Vagina (tissue), 2 donors: ENCODE results near the gene FEM1B. TPM values are rescaled to one million over a fixed set of nuclear protein-coding genes. Genes with fewer than 3 reads are reported as not detected.
A peak's percentile ranks its signal among the peaks of the same experiment; 100 is the strongest.

Experiments
- DNase-seq, 2 donors: peaks; one replicate each; pipeline ENCODE4 v3.0.0-alpha.2; 2017; ENCODE audit errors: extremely low spot score in 2 of 2
- H3K27ac ChIP-seq: fragments of 200-600 bp; sonication (generic); one replicate; pipeline ENCODE4 v1.5.1; 2019
- H3K27me3 ChIP-seq: fragments of 200-600 bp; sonication (generic); one replicate; pipeline ENCODE4 v1.5.1; 2019
- H3K36me3 ChIP-seq, 2 donors: fragments of 200-600 bp; sonication (generic); one replicate each; pipeline ENCODE4 v1.5.1; 2017 to 2019
- H3K4me1 ChIP-seq: fragments of 200-600 bp; sonication (generic); one replicate; pipeline ENCODE4 v1.5.1; 2019
- H3K4me3 ChIP-seq, 2 donors: fragments of 200-600 bp; sonication (generic); 1 replicate in 1 of 2; 2 replicates in 1 of 2; pipeline ENCODE4 v1.5.1; 2016 to 2019
- H3K9me3 ChIP-seq: fragments of 200-600 bp; sonication (generic); one replicate; pipeline ENCODE4 v1.5.1; 2019
- POLR2A ChIP-seq, 2 donors: fragments of 450-650 bp; IDR thresholded peaks; one replicate each; pipeline ENCODE4 v1.6.1; 2017; ENCODE audit warnings: antibody characterized with exemption in 2 of 2, mild to moderate bottlenecking in 2 of 2, moderate library complexity in 2 of 2
- POLR2AphosphoS5 ChIP-seq, 2 donors: sonication (generic); formaldehyde crosslinking; IDR thresholded peaks; one replicate each; pipeline ENCODE4 v1.9.0; 2017; ENCODE audit warnings: antibody characterized with exemption in 2 of 2, mild to moderate bottlenecking in 2 of 2, low read depth in 1 of 2; ENCODE audit not compliant: insufficient read depth in 1 of 2
- intact Hi-C: fragments of 100-400 bp; cut with DNase I; formaldehyde crosslinking; loops from one replicate; pipeline ENCODE4 v1.15.1; 2023
- total RNA-seq: library from RNA; depleted of rRNA; stranded (reverse); fragments of >200 nt; gene quantifications from one replicate; pipeline ENCODE4 v1.2.3, GENCODE V29; 2016
- TF ChIP-seq, protein P1 (sequence below), 3 experiments: fragments of 450-650 bp in 2 of 3; fragments of 200-600 bp in 1 of 3; sonication (generic) in 1 of 3; IDR thresholded peaks; one replicate each; pipeline ENCODE4 v1.5.1; 2017 to 2019; ENCODE audit warnings: antibody characterized with exemption in 3 of 3, mild to moderate bottlenecking in 2 of 3, moderate library complexity in 2 of 3

Gene FEM1B
- total RNA-seq, 1 donor from 2014 or later = 38.3 TPM

DNA sequence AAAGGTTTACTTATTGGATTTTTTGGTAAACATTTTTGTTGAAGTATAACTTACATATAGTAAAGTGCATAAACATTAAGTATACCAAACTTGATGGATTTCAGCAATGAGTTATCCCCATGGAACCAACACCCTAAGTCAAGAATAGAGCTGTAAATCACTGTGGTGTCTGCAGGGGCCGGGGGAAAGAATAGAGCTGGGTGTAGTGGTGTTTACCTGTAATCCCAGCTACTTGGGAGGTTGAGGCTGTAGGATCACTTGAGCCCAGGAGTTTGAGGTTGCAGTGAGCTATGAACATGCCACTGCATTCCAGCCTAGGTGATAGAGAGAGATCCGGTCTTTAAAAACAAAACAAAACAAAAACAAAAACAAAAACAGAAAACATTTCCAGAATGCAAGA lies 13.3 kb upstream of the FEM1B start:
- Histone ChIP-seq H3K27ac (no peak overlapping the region), H3K4me3 (no peak overlapping the region), H3K36me3 (no peaks in the 10 kb centered on the region), H3K27me3 (no peaks in the 10 kb centered on the region), H3K9me3 (no peaks in the 10 kb centered on the region), H3K4me1 (no peaks in the 10 kb centered on the region)
- no peak for DNase-seq
- TF ChIP-seq POLR2A (IDR thresholded peaks at IDR 0.05) (no peak), POLR2AphosphoS5 (IDR thresholded peaks at IDR 0.05; ENCODE audit: insufficient read depth in 1 of 2, low read depth in 1 of 2) (no peak)
- TF ChIP-seq, protein P1, sequence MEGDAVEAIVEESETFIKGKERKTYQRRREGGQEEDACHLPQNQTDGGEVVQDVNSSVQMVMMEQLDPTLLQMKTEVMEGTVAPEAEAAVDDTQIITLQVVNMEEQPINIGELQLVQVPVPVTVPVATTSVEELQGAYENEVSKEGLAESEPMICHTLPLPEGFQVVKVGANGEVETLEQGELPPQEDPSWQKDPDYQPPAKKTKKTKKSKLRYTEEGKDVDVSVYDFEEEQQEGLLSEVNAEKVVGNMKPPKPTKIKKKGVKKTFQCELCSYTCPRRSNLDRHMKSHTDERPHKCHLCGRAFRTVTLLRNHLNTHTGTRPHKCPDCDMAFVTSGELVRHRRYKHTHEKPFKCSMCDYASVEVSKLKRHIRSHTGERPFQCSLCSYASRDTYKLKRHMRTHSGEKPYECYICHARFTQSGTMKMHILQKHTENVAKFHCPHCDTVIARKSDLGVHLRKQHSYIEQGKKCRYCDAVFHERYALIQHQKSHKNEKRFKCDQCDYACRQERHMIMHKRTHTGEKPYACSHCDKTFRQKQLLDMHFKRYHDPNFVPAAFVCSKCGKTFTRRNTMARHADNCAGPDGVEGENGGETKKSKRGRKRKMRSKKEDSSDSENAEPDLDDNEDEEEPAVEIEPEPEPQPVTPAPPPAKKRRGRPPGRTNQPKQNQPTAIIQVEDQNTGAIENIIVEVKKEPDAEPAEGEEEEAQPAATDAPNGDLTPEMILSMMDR (IDR thresholded peaks at IDR 0.05) = no peak
- intact Hi-C loops = no loop called here

DNA sequence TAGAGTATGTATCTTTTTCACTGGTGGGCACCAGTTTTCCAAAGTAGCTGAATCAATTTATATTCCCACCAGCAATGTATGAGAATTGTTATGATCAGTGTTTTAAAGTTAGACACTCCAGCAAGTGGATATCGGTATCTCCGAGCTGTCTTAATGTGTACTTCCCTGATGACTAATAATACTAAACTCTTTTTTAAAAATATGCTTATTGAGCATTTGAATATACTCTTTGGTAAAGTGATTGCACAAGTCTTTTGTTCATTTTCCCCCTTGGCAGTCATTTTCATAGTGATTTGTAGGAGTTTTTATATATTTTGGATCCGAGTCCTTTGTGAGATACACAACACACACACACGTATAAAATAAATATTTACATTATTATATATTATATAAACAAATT lies 12.5 kb upstream of the FEM1B start:
- H3K9me3 ChIP-seq = no peaks in the 10 kb centered on the region
- H3K4me1 ChIP-seq = no peaks in the 10 kb centered on the region
- intact Hi-C loops = no loop called here
- no peak for DNase-seq
- TF ChIP-seq, protein P1 (IDR thresholded peaks at IDR 0.05) = no peak
- TF ChIP-seq POLR2A (IDR thresholded peaks at IDR 0.05) (no peak), POLR2AphosphoS5 (IDR thresholded peaks at IDR 0.05; ENCODE audit: insufficient read depth in 1 of 2, low read depth in 1 of 2) (no peak)
- no peak overlapping the region for H3K4me3 ChIP-seq
- no peaks in the 10 kb centered on the region for H3K27me3 ChIP-seq
- H3K36me3 ChIP-seq = no peaks in the 10 kb centered on the region
- no peak overlapping the region for H3K27ac ChIP-seq

DNA sequence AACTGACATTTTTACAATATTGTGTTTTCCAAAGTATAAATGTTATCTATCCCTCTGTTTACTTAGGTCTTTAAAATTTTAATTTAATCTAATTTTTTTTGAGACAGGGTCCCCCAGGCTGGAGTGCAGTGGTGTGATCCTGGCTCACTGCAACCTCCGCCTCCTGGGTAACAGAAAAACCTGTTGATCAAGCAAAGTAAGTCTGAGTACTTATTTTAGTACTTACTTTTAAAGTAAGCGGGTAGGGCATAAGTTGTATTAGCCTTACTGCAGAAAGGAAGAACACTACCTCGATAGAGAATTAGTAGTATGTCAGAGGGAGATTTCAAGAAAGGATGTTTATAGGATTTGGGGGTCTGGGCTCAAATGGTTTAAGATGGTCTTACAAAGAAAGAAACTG lies 11.9 kb upstream of the FEM1B start:
- intact Hi-C loops = no loop called here
- Histone ChIP-seq H3K27me3 (no peaks in the 10 kb centered on the region), H3K9me3 (no peaks in the 10 kb centered on the region), H3K27ac (peak overlapping the region; percentile 43), H3K4me3 (no peak overlapping the region), H3K36me3 (no peaks in the 10 kb centered on the region), H3K4me1 (peaks cover under 1% of the 10 kb centered on the region)
- no peak for DNase-seq
- TF ChIP-seq POLR2A (IDR thresholded peaks at IDR 0.05) (no peak), POLR2AphosphoS5 (IDR thresholded peaks at IDR 0.05; ENCODE audit: insufficient read depth in 1 of 2, low read depth in 1 of 2) (peak in 1 of 2 donors; percentile 69)
- TF ChIP-seq, protein P1 (IDR thresholded peaks at IDR 0.05) = no peak

DNA sequence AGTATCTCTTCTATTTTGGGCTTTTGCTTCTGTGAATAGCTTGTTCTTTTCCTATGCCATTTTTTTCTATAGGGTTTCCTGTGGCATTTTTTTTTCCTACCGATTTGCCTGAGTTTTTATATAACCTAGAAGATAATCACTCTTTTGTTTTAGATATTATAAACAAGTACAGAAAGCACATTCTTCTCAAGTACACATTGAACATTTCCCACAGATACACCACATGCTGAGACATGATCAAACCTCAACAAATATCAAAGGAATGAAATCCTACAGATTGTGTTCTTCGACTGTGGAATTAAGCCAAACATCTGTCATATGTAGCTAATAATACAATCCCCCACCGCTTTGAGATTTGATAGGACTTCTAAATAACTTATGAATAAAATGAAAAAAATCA lies 9.1 kb upstream of the FEM1B start:
- Histone ChIP-seq H3K4me1 (peaks cover 26% of the 10 kb centered on the region), H3K36me3 (no peaks in the 10 kb centered on the region), H3K27ac (no peak overlapping the region), H3K9me3 (no peaks in the 10 kb centered on the region), H3K4me3 (no peak overlapping the region), H3K27me3 (no peaks in the 10 kb centered on the region)
- intact Hi-C loops = no loop called here
- no peak for DNase-seq
- no peak for TF ChIP-seq POLR2AphosphoS5 (IDR thresholded peaks at IDR 0.05; ENCODE audit: insufficient read depth in 1 of 2, low read depth in 1 of 2)
- no peak for TF ChIP-seq POLR2A (IDR thresholded peaks at IDR 0.05)
- TF ChIP-seq, protein P1 (IDR thresholded peaks at IDR 0.05) = no peak

DNA sequence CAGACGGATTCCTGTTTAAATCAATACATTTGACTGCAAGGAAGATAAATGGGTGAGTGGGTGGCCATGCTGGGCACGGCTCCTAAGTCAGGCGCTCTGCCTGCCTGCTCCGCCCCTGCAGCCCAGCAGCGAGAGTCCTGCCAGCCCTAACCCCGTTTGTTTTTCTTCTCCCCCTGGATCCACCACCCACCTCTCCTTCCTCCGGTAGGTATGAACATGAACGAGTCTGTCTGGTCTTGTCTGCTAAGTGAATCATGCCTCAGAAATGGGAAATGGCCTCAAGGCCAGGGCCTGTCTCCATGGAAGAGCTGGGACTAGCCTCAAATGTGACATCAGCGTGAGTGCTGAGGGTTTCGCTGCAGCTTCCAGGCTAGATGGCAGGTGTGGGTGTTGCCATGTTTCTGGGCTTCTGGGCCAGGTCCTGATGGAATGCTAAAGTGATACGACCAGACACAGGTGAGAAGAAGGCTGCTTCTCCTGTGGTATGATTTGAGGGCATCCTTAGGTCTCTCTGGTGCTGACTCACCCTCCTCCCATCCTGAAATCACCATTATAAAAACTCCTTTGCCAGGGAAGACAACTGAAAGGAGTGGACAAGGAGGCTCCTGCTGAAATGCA lies 5.6 kb upstream of the FEM1B start:
- Histone ChIP-seq H3K4me3 (no peak overlapping the region), H3K9me3 (no peaks in the 10 kb centered on the region), H3K36me3 (no peaks in the 10 kb centered on the region), H3K27me3 (no peaks in the 10 kb centered on the region), H3K4me1 (peaks cover 38% of the 10 kb centered on the region), H3K27ac (peak overlapping the region; percentile 54)
- no peak for DNase-seq
- TF ChIP-seq POLR2AphosphoS5 (IDR thresholded peaks at IDR 0.05; ENCODE audit: insufficient read depth in 1 of 2, low read depth in 1 of 2) (peak; percentile 50 to 78), POLR2A (IDR thresholded peaks at IDR 0.05) (no peak)
- TF ChIP-seq, protein P1 (IDR thresholded peaks at IDR 0.05) = no peak
- intact Hi-C loops = no loop called here
